Astrocyte (in vitro differentiated cells and primary cell): Measurements from ENCODE around the gene DOCK6. TPM values are rescaled to one million over a fixed set of nuclear protein-coding genes. Genes with fewer than 3 reads are reported as not detected.

ENCODE experiments used
- DNase-seq: peaks from one replicate; pipeline ENCODE4 v3.0.0-alpha.2; 2010; ENCODE audit warnings: low read depth
- FAIRE-seq: peaks from 2 replicates; lab custom pipeline; 2011; peaks lifted over from hg19 to GRCh38; lab: Jason Lieb, UNC
- H2AFZ ChIP-seq: 2 replicates; pipeline ENCODE4 v1.6.0; 2012; ENCODE audit warnings: low read depth, low read length, inconsistent platforms
- H3K27ac ChIP-seq: 2 replicates; pipeline ENCODE4 v1.5.1; 2011; ENCODE audit warnings: low read depth, low read length, inconsistent platforms
- H3K27me3 ChIP-seq: 2 replicates; pipeline ENCODE4 v1.6.0; 2011; ENCODE audit warnings: low read length, inconsistent platforms; ENCODE audit not compliant: insufficient read depth
- H3K36me3 ChIP-seq: 2 replicates; pipeline ENCODE4 v1.5.1; 2011; ENCODE audit warnings: low read length, inconsistent platforms; ENCODE audit not compliant: insufficient read depth
- H3K4me1 ChIP-seq: 2 replicates; pipeline ENCODE4 v1.5.1; 2011; ENCODE audit warnings: low read length, inconsistent platforms; ENCODE audit not compliant: insufficient read depth
- H3K4me2 ChIP-seq: 2 replicates; pipeline ENCODE4 v1.6.0; 2012; ENCODE audit warnings: low read length, inconsistent platforms
- H3K4me3 ChIP-seq: 2 replicates; pipeline ENCODE4 v1.5.1; 2011; ENCODE audit warnings: low read depth, mild to moderate bottlenecking, low read length, inconsistent platforms; ENCODE audit not compliant: insufficient read depth
- H3K79me2 ChIP-seq: 2 replicates; pipeline ENCODE4 v1.6.0; 2012; ENCODE audit warnings: mild to moderate bottlenecking, low read length, inconsistent platforms; ENCODE audit not compliant: insufficient read depth
- H3K9ac ChIP-seq: 2 replicates; pipeline ENCODE4 v1.6.0; 2012; ENCODE audit warnings: mild to moderate bottlenecking, low read length, inconsistent platforms
- H3K9me3 ChIP-seq: 2 replicates; pipeline ENCODE4 v1.5.1; 2012; ENCODE audit warnings: low read depth, mild to moderate bottlenecking, low read length, inconsistent platforms; ENCODE audit not compliant: insufficient read depth
- H4K20me1 ChIP-seq: 2 replicates; pipeline ENCODE4 v1.6.0; 2012; ENCODE audit warnings: low read length, inconsistent platforms; ENCODE audit not compliant: insufficient read depth
- H3K27ac Mint-ChIP-seq: one replicate; pipeline ENCODE4 v1.8.0; 2021; ENCODE audit warnings: mild to moderate bottlenecking, mixed read lengths; ENCODE audit not compliant: unreplicated experiment
- H3K27me3 Mint-ChIP-seq: one replicate; pipeline ENCODE4 v1.8.0; 2021; ENCODE audit warnings: low read depth, mixed read lengths; ENCODE audit not compliant: unreplicated experiment
- H3K36me3 Mint-ChIP-seq: one replicate; pipeline ENCODE4 v1.8.0; 2021; ENCODE audit warnings: low read depth, mixed read lengths; ENCODE audit not compliant: unreplicated experiment
- H3K4me1 Mint-ChIP-seq: one replicate; pipeline ENCODE4 v1.8.0; 2021; ENCODE audit warnings: low read depth, mixed read lengths; ENCODE audit not compliant: unreplicated experiment
- H3K4me3 Mint-ChIP-seq: one replicate; pipeline ENCODE4 v1.8.0; 2021; ENCODE audit warnings: mild to moderate bottlenecking, moderate library complexity, mixed read lengths; ENCODE audit not compliant: unreplicated experiment
- H3K9me3 Mint-ChIP-seq: one replicate; pipeline ENCODE4 v1.8.0; 2021; ENCODE audit warnings: mild to moderate bottlenecking, mixed read lengths; ENCODE audit not compliant: unreplicated experiment
- EZH2 ChIP-seq: IDR thresholded peaks from 2 replicates; pipeline ENCODE4 v1.6.1; 2012; ENCODE audit warnings: mild to moderate bottlenecking, low read length, inconsistent platforms; ENCODE audit not compliant: insufficient read depth
- total RNA-seq: library from RNA; stranded (reverse); gene quantifications from 2 replicates; pipeline ENCODE4 v1.2.1, GENCODE V29; 2021
- TF ChIP-seq, protein P1 (sequence below): IDR thresholded peaks from 2 replicates; pipeline ENCODE4 v1.5.1; 2011; ENCODE audit warnings: low read depth, mild to moderate bottlenecking, inconsistent platforms, low read length, moderate library complexity; ENCODE audit not compliant: insufficient read depth

Gene DOCK6
- total RNA-seq, 1 donor from 2014 or later: 38.3 TPM

DNA sequence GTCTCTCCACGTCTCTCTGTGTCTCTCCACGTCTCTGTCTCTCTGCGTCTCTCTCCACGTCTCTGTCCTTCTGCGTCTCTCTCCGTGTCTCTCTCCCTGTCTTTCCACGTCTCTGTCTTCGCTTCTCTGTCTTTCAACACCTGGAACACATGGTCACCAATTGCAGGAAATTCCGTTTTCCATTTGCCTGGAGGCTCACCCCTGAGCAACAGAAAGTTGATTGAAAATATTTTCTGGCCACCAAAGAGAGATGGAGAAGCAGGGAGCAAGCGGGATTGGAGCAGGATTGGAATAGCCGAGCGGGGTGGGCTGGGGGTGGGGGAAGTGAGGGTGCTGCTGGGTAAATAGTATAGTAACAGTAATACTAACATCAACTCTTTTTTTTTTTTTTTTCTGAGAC is 66.6 kb downstream of the DOCK6 start:
- peaks cover 41% of the 10 kb centered on the region for H3K79me2 ChIP-seq

DNA sequence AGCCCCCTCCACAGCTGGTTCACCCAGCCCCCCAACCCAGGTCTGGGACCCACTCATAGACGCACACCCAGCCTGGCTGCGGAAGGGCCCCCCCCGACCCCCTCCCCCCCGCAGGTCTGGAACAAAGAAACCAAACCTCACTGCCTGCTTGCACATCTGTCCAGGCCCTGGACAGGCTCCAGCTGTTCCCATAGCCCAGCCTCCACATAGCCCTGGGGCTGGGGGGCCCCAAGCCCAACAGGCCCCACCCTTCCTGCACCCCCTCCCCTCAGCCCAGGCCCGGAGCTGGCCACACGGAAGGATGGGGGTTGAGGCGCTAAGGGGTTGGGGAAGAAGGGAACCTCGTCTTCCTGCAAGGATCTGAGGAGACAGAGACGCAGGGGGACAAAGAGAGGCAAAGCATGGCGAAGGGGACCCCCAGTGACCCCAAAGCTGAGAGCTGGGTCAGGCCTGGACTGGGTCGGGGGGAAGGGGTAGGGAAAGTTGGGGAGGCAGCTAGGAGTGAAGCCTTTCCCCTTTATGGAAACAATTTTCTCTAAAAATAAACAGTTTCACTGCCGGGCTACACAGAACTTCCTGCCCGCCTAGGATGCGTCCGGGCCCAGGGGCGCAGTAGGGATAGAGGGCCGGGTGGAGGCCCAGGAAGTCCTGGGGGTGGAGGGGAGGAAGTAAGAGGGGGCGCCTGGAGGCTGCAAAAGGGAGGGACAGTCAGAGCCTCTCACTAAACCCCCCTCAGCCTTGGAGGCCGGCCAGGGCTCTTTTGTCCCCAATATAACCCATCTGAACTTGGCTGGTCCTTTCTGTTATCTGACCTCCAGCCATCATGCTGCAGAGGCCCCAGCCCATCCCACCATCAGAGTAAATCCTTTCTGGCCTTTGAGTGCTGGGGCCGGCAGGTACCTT is 67.4 kb downstream of the DOCK6 start:
- H3K4me1 Mint-ChIP-seq: peaks cover 3% of the 10 kb centered on the region
- H3K27me3 ChIP-seq: no peaks in the 10 kb centered on the region
- FAIRE-seq (no peak), DNase-seq (no peak)
- H3K9ac ChIP-seq: peak overlapping the region; percentile 66
- peaks cover 19% of the 10 kb centered on the region for H3K4me1 ChIP-seq
- H4K20me1 ChIP-seq: peaks cover 12% of the 10 kb centered on the region
- peak overlapping the region; percentile 80 for H3K4me2 ChIP-seq
- peaks cover 3% of the 10 kb centered on the region for H3K36me3 ChIP-seq
- H3K9me3 Mint-ChIP-seq: peaks cover 3% of the 10 kb centered on the region
- peaks cover 13% of the 10 kb centered on the region for H3K36me3 Mint-ChIP-seq
- no peaks in the 10 kb centered on the region for H3K27me3 Mint-ChIP-seq
- no peak overlapping the region for H3K4me3 Mint-ChIP-seq
- H3K27ac Mint-ChIP-seq: no peak overlapping the region
- H2AFZ ChIP-seq: no peak overlapping the region
- peak overlapping the region; percentile 18 for H3K27ac ChIP-seq
- TF ChIP-seq, protein P1, sequence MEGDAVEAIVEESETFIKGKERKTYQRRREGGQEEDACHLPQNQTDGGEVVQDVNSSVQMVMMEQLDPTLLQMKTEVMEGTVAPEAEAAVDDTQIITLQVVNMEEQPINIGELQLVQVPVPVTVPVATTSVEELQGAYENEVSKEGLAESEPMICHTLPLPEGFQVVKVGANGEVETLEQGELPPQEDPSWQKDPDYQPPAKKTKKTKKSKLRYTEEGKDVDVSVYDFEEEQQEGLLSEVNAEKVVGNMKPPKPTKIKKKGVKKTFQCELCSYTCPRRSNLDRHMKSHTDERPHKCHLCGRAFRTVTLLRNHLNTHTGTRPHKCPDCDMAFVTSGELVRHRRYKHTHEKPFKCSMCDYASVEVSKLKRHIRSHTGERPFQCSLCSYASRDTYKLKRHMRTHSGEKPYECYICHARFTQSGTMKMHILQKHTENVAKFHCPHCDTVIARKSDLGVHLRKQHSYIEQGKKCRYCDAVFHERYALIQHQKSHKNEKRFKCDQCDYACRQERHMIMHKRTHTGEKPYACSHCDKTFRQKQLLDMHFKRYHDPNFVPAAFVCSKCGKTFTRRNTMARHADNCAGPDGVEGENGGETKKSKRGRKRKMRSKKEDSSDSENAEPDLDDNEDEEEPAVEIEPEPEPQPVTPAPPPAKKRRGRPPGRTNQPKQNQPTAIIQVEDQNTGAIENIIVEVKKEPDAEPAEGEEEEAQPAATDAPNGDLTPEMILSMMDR: no peak
- TF ChIP-seq EZH2: no peak
- H3K79me2 ChIP-seq: peaks cover 41% of the 10 kb centered on the region
- peak overlapping the region; percentile 10 for H3K4me3 ChIP-seq
- no peaks in the 10 kb centered on the region for H3K9me3 ChIP-seq

More for the DNA sequence above, 66.6 kb downstream of the DOCK6 start:
- H3K4me1 Mint-ChIP-seq: peaks cover 3% of the 10 kb centered on the region
- H3K9ac ChIP-seq: no peak overlapping the region
- H3K4me3 ChIP-seq: peak overlapping the region; percentile 10
- peak overlapping the region; percentile 80 for H3K4me2 ChIP-seq
- H3K27me3 ChIP-seq: no peaks in the 10 kb centered on the region
- no peak overlapping the region for H2AFZ ChIP-seq
- H3K36me3 ChIP-seq: peaks cover 3% of the 10 kb centered on the region
- H3K9me3 Mint-ChIP-seq: peaks cover 3% of the 10 kb centered on the region
- DNase-seq (no peak), FAIRE-seq (no peak)
- peaks cover 13% of the 10 kb centered on the region for H3K36me3 Mint-ChIP-seq
- no peak for TF ChIP-seq EZH2
- TF ChIP-seq, protein P1: no peak
- no peak overlapping the region for H3K27ac Mint-ChIP-seq
- H3K4me1 ChIP-seq: peaks cover 19% of the 10 kb centered on the region
- H3K4me3 Mint-ChIP-seq: peak overlapping the region; percentile 85
- peaks cover 12% of the 10 kb centered on the region for H4K20me1 ChIP-seq
- H3K27me3 Mint-ChIP-seq: no peaks in the 10 kb centered on the region
- H3K9me3 ChIP-seq: no peaks in the 10 kb centered on the region
- no peak overlapping the region for H3K27ac ChIP-seq

DNA sequence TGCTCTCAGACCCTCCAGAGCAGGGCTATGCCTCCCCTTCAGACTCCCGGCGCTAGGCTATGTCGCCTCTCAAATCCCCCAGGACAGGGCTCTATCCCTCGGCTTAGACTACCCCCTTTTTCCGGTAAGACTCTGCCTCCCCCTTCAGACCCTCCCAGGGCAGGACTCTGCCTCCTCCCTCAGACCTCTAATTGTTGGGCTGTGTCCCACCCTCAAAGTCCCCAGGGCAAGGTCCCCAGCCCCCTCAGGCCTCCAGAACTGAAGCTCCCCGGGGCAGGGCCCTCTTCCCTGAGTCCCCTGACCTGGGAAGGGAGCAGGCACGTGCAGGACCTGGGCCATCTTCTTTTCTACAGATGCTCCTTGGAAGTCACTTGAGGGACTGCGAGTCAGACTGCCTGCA is 68.2 kb downstream of the DOCK6 start:
- no peak for DNase-seq
- Mint-ChIP-seq H3K36me3 (peaks cover 13% of the 10 kb centered on the region), H3K4me3 (no peak overlapping the region), H3K27me3 (no peaks in the 10 kb centered on the region), H3K27ac (no peak overlapping the region), H3K4me1 (peaks cover 5% of the 10 kb centered on the region), H3K9me3 (peaks cover 3% of the 10 kb centered on the region)
- no peaks in the 10 kb centered on the region for H3K9me3 ChIP-seq
- H3K4me1 ChIP-seq: peaks cover 27% of the 10 kb centered on the region
- no peaks in the 10 kb centered on the region for H3K27me3 ChIP-seq
- TF ChIP-seq, protein P1: no peak
- no peak for TF ChIP-seq EZH2
- H3K4me3 ChIP-seq: no peak overlapping the region
- no peak overlapping the region for H2AFZ ChIP-seq
- peaks cover 3% of the 10 kb centered on the region for H3K36me3 ChIP-seq
- no peak overlapping the region for H3K27ac ChIP-seq
- H3K4me2 ChIP-seq: no peak overlapping the region
- peaks cover 15% of the 10 kb centered on the region for H4K20me1 ChIP-seq
- H3K79me2 ChIP-seq: peaks cover 41% of the 10 kb centered on the region
- FAIRE-seq: no peak
- H3K9ac ChIP-seq: no peak overlapping the region
